ENCODE results near the gene NPHP4. TPM values are rescaled to one million over a fixed set of nuclear protein-coding genes. Genes with fewer than 3 reads are reported as not detected.

Gene NPHP4
- total RNA-seq, 4 donors from 2014 or later = 1.1 to 10.4 (median 1.8) TPM

GRCh38 chr1:5993556-5994491 is 1.6 kb upstream of the NPHP4 start:
- Histone ChIP-seq H3K36me3 (no peaks in the 10 kb centered on the region), H3K27ac (no peak overlapping the region), H3K9me3 (no peaks in the 10 kb centered on the region), H3K4me3 (peak overlapping the region; percentile 68 to 88 (median 72)), H3K4me1 (peaks cover 4 to 15% of the 10 kb centered on the region in 2 donors), H3K27me3 (peaks cover 0 to 7% (median 5%) of the 10 kb centered on the region in 3 donors)
- no peak for ATAC-seq
- peak in 1 of 2 donors; percentile 13 for DNase-seq
- TF ChIP-seq CTCF (IDR thresholded peaks at IDR 0.05 in 4 of 5, conservative IDR thresholded peaks at IDR 0.05 in 1 of 5) (no peak), POLR2A (IDR thresholded peaks at IDR 0.05) (no peak)
- in situ Hi-C loops (cut with MboI; ENCODE audit: low sequenced_read_pairs in 4 of 4) = no loop called here
- intact Hi-C loops (cut with DNase I; ENCODE audit: low total_unique reads) = no loop called here

- Histone ChIP-seq H3K27me3 (peaks cover 0 to 7% (median 5%) of the 10 kb centered on the region in 3 donors), H3K9me3 (no peaks in the 10 kb centered on the region), H3K4me1 (peaks cover 4 to 15% of the 10 kb centered on the region in 2 donors), H3K27ac (peak overlapping the region in 2 of 4 donors; percentile 58), H3K36me3 (no peaks in the 10 kb centered on the region), H3K4me3 (peak overlapping the region; percentile 68 to 88 (median 72))
- intact Hi-C loops (cut with DNase I; ENCODE audit: low total_unique reads) = loop anchor here (1.0 kb wide), 1 partner anchor 206 kb away; the partner anchor contains the start of gene RPL22
- in situ Hi-C loops (cut with MboI; ENCODE audit: low sequenced_read_pairs in 4 of 4) = no loop called here
- no peak for TF ChIP-seq POLR2A (IDR thresholded peaks at IDR 0.05)
- no peak for TF ChIP-seq CTCF (IDR thresholded peaks at IDR 0.05 in 4 of 5, conservative IDR thresholded peaks at IDR 0.05 in 1 of 5)
- DNase-seq (peak in 1 of 2 donors; percentile 10), ATAC-seq (peak; percentile 4 to 5)
These were observed 760 bp upstream of the NPHP4 start for GRCh38 chr1:5992814-5993555.

- H3K27ac ChIP-seq = peak overlapping the region; percentile 71 to 93 (median 80)
- ATAC-seq (peak; percentile 35 to 41), DNase-seq (peak in 1 of 2 donors; percentile 18)
- TF ChIP-seq CTCF (IDR thresholded peaks at IDR 0.05 in 4 of 5, conservative IDR thresholded peaks at IDR 0.05 in 1 of 5) = no peak
- H3K9me3 ChIP-seq = no peaks in the 10 kb centered on the region
- H3K36me3 ChIP-seq = no peaks in the 10 kb centered on the region
- H3K4me1 ChIP-seq = peaks cover 4 to 15% of the 10 kb centered on the region in 2 donors
- peak overlapping the region; percentile 68 to 88 (median 72) for H3K4me3 ChIP-seq
- in situ Hi-C loops (cut with MboI; ENCODE audit: low sequenced_read_pairs in 4 of 4) = no loop called here
- intact Hi-C loops (cut with DNase I; ENCODE audit: low total_unique reads) = loop anchor here (1.0 kb wide), 1 partner anchor 208 kb away; the partner anchor contains the start of gene RPL22
- peaks cover 0 to 7% (median 5%) of the 10 kb centered on the region in 3 donors for H3K27me3 ChIP-seq
These were observed 722 bp downstream of the NPHP4 start for GRCh38 chr1:5991381-5992025.

GRCh38 chr1:5990913-5991312 is 1.3 kb downstream of the NPHP4 start:
- H3K27me3 ChIP-seq = peaks cover 0 to 7% (median 5%) of the 10 kb centered on the region in 3 donors
- no peak for ATAC-seq
- intact Hi-C loops (cut with DNase I; ENCODE audit: low total_unique reads) (no loop called here), in situ Hi-C loops (cut with MboI; ENCODE audit: low sequenced_read_pairs in 4 of 4) (no loop called here)
- H3K4me1 ChIP-seq = peaks cover 4 to 15% of the 10 kb centered on the region in 2 donors
- H3K4me3 ChIP-seq = peak overlapping the region; percentile 68 to 88 (median 72)
- TF ChIP-seq POLR2A (IDR thresholded peaks at IDR 0.05) (no peak), CTCF (IDR thresholded peaks at IDR 0.05 in 4 of 5, conservative IDR thresholded peaks at IDR 0.05 in 1 of 5) (no peak)
- no peaks in the 10 kb centered on the region for H3K36me3 ChIP-seq
- DNase-seq = peak in 1 of 2 donors; percentile 4
- H3K27ac ChIP-seq = no peak overlapping the region
- H3K9me3 ChIP-seq = no peaks in the 10 kb centered on the region
